ENCODE results near the gene FBXO10.

Gene FBXO10

GRCh38 chr9:37507566-37508134, 68.5 kb downstream of the FBXO10 start:
- Histone ChIP-seq H3K4me3 (ENCODE audit: low read depth in 1 of 2, low read length in 2 of 2) (no peak overlapping the region), H3K4me1 (ENCODE audit: control insufficient read depth in 1 of 2, insufficient read depth in 2 of 2, low read length in 2 of 2) (no peaks in the 10 kb centered on the region)

GRCh38 chr9:37504605-37505004, 71.6 kb downstream of the FBXO10 start:
- H3K27ac ChIP-seq (ENCODE audit: low read depth, low read length) = no peak overlapping the region
- H3K9me3 ChIP-seq (ENCODE audit: control insufficient read depth in 1 of 2, low read length in 2 of 2) = no peaks in the 10 kb centered on the region
- H3K4me3 ChIP-seq (ENCODE audit: low read depth in 1 of 2, low read length in 2 of 2) = no peak overlapping the region
- H3K9ac ChIP-seq (ENCODE audit: low read depth in 1 of 2, low read length in 2 of 2) = no peak overlapping the region
- peaks cover 25 to 47% of the 10 kb centered on the region in 2 donors for H3K36me3 ChIP-seq (ENCODE audit: control insufficient read depth in 1 of 2, insufficient read depth in 2 of 2, low read length in 2 of 2)
- H3K27me3 ChIP-seq (ENCODE audit: control insufficient read depth in 1 of 2, insufficient read depth in 2 of 2, low read length in 2 of 2) = no peaks in the 10 kb centered on the region
- no peaks in the 10 kb centered on the region for H3K4me1 ChIP-seq (ENCODE audit: control insufficient read depth in 1 of 2, insufficient read depth in 2 of 2, low read length in 2 of 2)

More at GRCh38 chr9:37507566-37508134, 68.5 kb downstream of the FBXO10 start:
- Histone ChIP-seq H3K9ac (ENCODE audit: low read depth in 1 of 2, low read length in 2 of 2) (no peak overlapping the region), H3K27ac (ENCODE audit: low read depth, low read length) (no peak overlapping the region), H3K9me3 (ENCODE audit: control insufficient read depth in 1 of 2, low read length in 2 of 2) (no peaks in the 10 kb centered on the region), H3K36me3 (ENCODE audit: control insufficient read depth in 1 of 2, insufficient read depth in 2 of 2, low read length in 2 of 2) (peaks cover 6 to 25% of the 10 kb centered on the region in 2 donors), H3K27me3 (ENCODE audit: control insufficient read depth in 1 of 2, insufficient read depth in 2 of 2, low read length in 2 of 2) (no peaks in the 10 kb centered on the region)

DNA sequence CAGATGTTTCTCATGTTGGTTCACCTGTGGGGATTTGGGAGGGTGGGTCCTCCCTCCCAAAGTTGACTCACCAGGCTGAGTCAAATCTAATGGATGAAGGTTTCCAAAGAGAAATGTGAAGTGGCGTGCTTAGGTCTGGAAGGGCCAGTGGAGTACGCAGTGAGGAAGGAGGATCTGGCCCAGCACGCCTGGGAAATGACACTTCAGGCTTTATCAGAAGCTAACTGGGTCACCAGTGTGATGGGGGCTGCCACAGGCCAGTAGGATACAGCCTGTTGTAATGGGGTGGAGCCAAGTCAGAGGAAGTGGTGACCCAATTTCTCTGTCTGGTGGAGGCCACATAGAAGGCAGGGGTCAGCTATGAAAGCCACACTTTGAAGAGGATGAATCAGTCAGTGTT, 72.4 kb downstream of the FBXO10 start:
- no peaks in the 10 kb centered on the region for H3K27me3 ChIP-seq (ENCODE audit: control insufficient read depth in 1 of 2, insufficient read depth in 2 of 2, low read length in 2 of 2)
- H3K4me1 ChIP-seq (ENCODE audit: control insufficient read depth in 1 of 2, insufficient read depth in 2 of 2, low read length in 2 of 2) = no peaks in the 10 kb centered on the region
- H3K36me3 ChIP-seq (ENCODE audit: control insufficient read depth in 1 of 2, insufficient read depth in 2 of 2, low read length in 2 of 2) = peaks cover 25 to 55% of the 10 kb centered on the region in 2 donors
- no peak overlapping the region for H3K4me3 ChIP-seq (ENCODE audit: low read depth in 1 of 2, low read length in 2 of 2)
- no peak overlapping the region for H3K27ac ChIP-seq (ENCODE audit: low read depth, low read length)
- no peaks in the 10 kb centered on the region for H3K9me3 ChIP-seq (ENCODE audit: control insufficient read depth in 1 of 2, low read length in 2 of 2)
- no peak overlapping the region for H3K9ac ChIP-seq (ENCODE audit: low read depth in 1 of 2, low read length in 2 of 2)

- no peaks in the 10 kb centered on the region for H3K4me1 ChIP-seq (ENCODE audit: control insufficient read depth in 1 of 2, insufficient read depth in 2 of 2, low read length in 2 of 2)
- H3K27me3 ChIP-seq (ENCODE audit: control insufficient read depth in 1 of 2, insufficient read depth in 2 of 2, low read length in 2 of 2) = no peaks in the 10 kb centered on the region
- H3K9ac ChIP-seq (ENCODE audit: low read depth in 1 of 2, low read length in 2 of 2) = no peak overlapping the region
- H3K27ac ChIP-seq (ENCODE audit: low read depth, low read length) = no peak overlapping the region
- H3K4me3 ChIP-seq (ENCODE audit: low read depth in 1 of 2, low read length in 2 of 2) = no peak overlapping the region
- H3K36me3 ChIP-seq (ENCODE audit: control insufficient read depth in 1 of 2, insufficient read depth in 2 of 2, low read length in 2 of 2) = peaks cover 29 to 67% of the 10 kb centered on the region in 2 donors
- no peaks in the 10 kb centered on the region for H3K9me3 ChIP-seq (ENCODE audit: control insufficient read depth in 1 of 2, low read length in 2 of 2)
Measured at GRCh38 chr9:37501957-37502596, 74.1 kb downstream of the FBXO10 start.

DNA sequence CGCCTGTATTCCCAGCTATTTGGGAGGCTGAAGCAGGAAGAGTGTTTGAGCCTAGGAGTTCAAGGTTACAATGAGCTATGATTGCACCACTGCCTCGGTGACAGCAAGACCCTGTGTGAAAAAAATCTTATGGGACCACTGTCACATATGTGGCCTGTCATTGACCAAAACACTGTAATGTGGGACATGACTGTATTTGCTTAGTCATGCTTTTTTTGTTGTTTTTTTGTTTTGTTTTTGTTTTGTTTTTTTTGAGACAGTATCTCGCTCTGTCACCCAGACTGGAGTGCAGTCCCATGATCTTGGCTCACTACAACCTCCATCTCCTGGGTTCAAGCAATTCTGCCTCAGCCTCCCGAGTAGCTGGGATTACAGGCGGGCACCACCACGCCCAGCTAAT, 76.9 kb downstream of the FBXO10 start:
- H3K4me1 ChIP-seq (ENCODE audit: control insufficient read depth in 1 of 2, insufficient read depth in 2 of 2, low read length in 2 of 2) = no peaks in the 10 kb centered on the region
- H3K27me3 ChIP-seq (ENCODE audit: control insufficient read depth in 1 of 2, insufficient read depth in 2 of 2, low read length in 2 of 2) = no peaks in the 10 kb centered on the region
- H3K36me3 ChIP-seq (ENCODE audit: control insufficient read depth in 1 of 2, insufficient read depth in 2 of 2, low read length in 2 of 2) = peaks cover 29 to 79% of the 10 kb centered on the region in 2 donors
- no peak overlapping the region for H3K4me3 ChIP-seq (ENCODE audit: low read depth in 1 of 2, low read length in 2 of 2)
- no peaks in the 10 kb centered on the region for H3K9me3 ChIP-seq (ENCODE audit: control insufficient read depth in 1 of 2, low read length in 2 of 2)
- H3K9ac ChIP-seq (ENCODE audit: low read depth in 1 of 2, low read length in 2 of 2) = no peak overlapping the region
- H3K27ac ChIP-seq (ENCODE audit: low read depth, low read length) = no peak overlapping the region

DNA sequence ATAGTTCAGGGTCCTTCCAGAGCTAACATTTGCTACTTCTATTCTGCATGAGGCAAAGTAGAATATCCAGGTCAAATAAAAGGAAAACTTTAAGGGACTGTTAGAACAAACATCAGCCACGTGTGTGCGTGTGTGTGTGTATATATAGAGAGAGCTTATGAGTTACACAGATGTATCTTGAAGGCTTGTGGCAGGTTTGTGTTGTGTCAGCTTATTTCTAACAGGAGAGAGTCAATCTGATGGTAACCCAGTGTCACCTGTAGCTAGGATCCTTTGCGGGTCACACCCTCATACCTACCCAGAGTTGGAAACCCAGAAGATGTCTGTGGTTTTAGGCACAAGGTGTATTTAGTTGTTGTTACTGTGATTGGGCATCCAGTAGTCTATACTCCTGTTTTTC, 77.7 kb downstream of the FBXO10 start:
- H3K27me3 ChIP-seq (ENCODE audit: control insufficient read depth in 1 of 2, insufficient read depth in 2 of 2, low read length in 2 of 2) = no peaks in the 10 kb centered on the region
- H3K36me3 ChIP-seq (ENCODE audit: control insufficient read depth in 1 of 2, insufficient read depth in 2 of 2, low read length in 2 of 2) = peaks cover 33 to 80% of the 10 kb centered on the region in 2 donors
- no peak overlapping the region for H3K27ac ChIP-seq (ENCODE audit: low read depth, low read length)
- H3K9me3 ChIP-seq (ENCODE audit: control insufficient read depth in 1 of 2, low read length in 2 of 2) = no peaks in the 10 kb centered on the region
- no peak overlapping the region for H3K4me3 ChIP-seq (ENCODE audit: low read depth in 1 of 2, low read length in 2 of 2)
- H3K9ac ChIP-seq (ENCODE audit: low read depth in 1 of 2, low read length in 2 of 2) = no peak overlapping the region
- no peaks in the 10 kb centered on the region for H3K4me1 ChIP-seq (ENCODE audit: control insufficient read depth in 1 of 2, insufficient read depth in 2 of 2, low read length in 2 of 2)

DNA sequence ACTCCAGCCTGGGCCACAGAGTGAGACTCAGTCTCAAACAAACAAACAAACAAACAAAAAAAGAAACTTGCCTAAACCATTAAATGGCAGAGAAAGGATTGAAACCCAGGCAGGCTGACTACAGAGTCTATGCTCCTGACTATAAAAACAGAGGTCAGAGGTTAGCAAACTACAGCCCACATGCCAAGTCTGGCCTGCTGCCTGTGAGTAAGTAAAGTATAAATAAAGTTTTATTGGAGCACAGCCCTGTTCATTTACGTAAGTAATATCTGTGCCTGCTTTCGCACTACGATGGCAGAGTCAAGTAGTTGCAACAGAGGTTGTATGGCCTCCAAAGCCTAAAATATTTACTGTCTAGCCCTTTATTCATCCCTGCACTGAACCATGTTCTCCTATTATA, 78.9 kb downstream of the FBXO10 start:
- Histone ChIP-seq H3K27ac (ENCODE audit: low read depth, low read length) (no peak overlapping the region), H3K27me3 (ENCODE audit: control insufficient read depth in 1 of 2, insufficient read depth in 2 of 2, low read length in 2 of 2) (no peaks in the 10 kb centered on the region), H3K4me3 (ENCODE audit: low read depth in 1 of 2, low read length in 2 of 2) (no peak overlapping the region), H3K9me3 (ENCODE audit: control insufficient read depth in 1 of 2, low read length in 2 of 2) (no peaks in the 10 kb centered on the region), H3K9ac (ENCODE audit: low read depth in 1 of 2, low read length in 2 of 2) (no peak overlapping the region), H3K36me3 (ENCODE audit: control insufficient read depth in 1 of 2, insufficient read depth in 2 of 2, low read length in 2 of 2) (peaks cover 37 to 78% of the 10 kb centered on the region in 2 donors), H3K4me1 (ENCODE audit: control insufficient read depth in 1 of 2, insufficient read depth in 2 of 2, low read length in 2 of 2) (no peaks in the 10 kb centered on the region)

- Histone ChIP-seq H3K4me3 (ENCODE audit: low read depth in 1 of 2, low read length in 2 of 2) (no peak overlapping the region), H3K36me3 (ENCODE audit: control insufficient read depth in 1 of 2, insufficient read depth in 2 of 2, low read length in 2 of 2) (peaks cover 30 to 70% of the 10 kb centered on the region in 2 donors), H3K27ac (ENCODE audit: low read depth, low read length) (no peak overlapping the region)
Measured at GRCh38 chr9:37496020-37496419, 80.2 kb downstream of the FBXO10 start.

GRCh38 chr9:37495571-37495970, 80.6 kb downstream of the FBXO10 start:
- H3K9ac ChIP-seq (ENCODE audit: low read depth in 1 of 2, low read length in 2 of 2) = no peak overlapping the region
- H3K36me3 ChIP-seq (ENCODE audit: control insufficient read depth in 1 of 2, insufficient read depth in 2 of 2, low read length in 2 of 2) = peaks cover 26 to 68% of the 10 kb centered on the region in 2 donors
- no peaks in the 10 kb centered on the region for H3K4me1 ChIP-seq (ENCODE audit: control insufficient read depth in 1 of 2, insufficient read depth in 2 of 2, low read length in 2 of 2)
- H3K27me3 ChIP-seq (ENCODE audit: control insufficient read depth in 1 of 2, insufficient read depth in 2 of 2, low read length in 2 of 2) = no peaks in the 10 kb centered on the region
- no peaks in the 10 kb centered on the region for H3K9me3 ChIP-seq (ENCODE audit: control insufficient read depth in 1 of 2, low read length in 2 of 2)
- no peak overlapping the region for H3K4me3 ChIP-seq (ENCODE audit: low read depth in 1 of 2, low read length in 2 of 2)
- H3K27ac ChIP-seq (ENCODE audit: low read depth, low read length) = no peak overlapping the region

More at GRCh38 chr9:37496020-37496419, 80.2 kb downstream of the FBXO10 start:
- Histone ChIP-seq H3K27me3 (ENCODE audit: control insufficient read depth in 1 of 2, insufficient read depth in 2 of 2, low read length in 2 of 2) (no peaks in the 10 kb centered on the region), H3K9ac (ENCODE audit: low read depth in 1 of 2, low read length in 2 of 2) (no peak overlapping the region), H3K4me1 (ENCODE audit: control insufficient read depth in 1 of 2, insufficient read depth in 2 of 2, low read length in 2 of 2) (no peaks in the 10 kb centered on the region), H3K9me3 (ENCODE audit: control insufficient read depth in 1 of 2, low read length in 2 of 2) (no peaks in the 10 kb centered on the region)

- peaks cover 18 to 53% of the 10 kb centered on the region in 2 donors for H3K36me3 ChIP-seq (ENCODE audit: control insufficient read depth in 1 of 2, insufficient read depth in 2 of 2, low read length in 2 of 2)
- no peak overlapping the region for H3K4me3 ChIP-seq (ENCODE audit: low read depth in 1 of 2, low read length in 2 of 2)
- no peak overlapping the region for H3K27ac ChIP-seq (ENCODE audit: low read depth, low read length)
- H3K27me3 ChIP-seq (ENCODE audit: control insufficient read depth in 1 of 2, insufficient read depth in 2 of 2, low read length in 2 of 2) = no peaks in the 10 kb centered on the region
- H3K9me3 ChIP-seq (ENCODE audit: control insufficient read depth in 1 of 2, low read length in 2 of 2) = no peaks in the 10 kb centered on the region
- H3K4me1 ChIP-seq (ENCODE audit: control insufficient read depth in 1 of 2, insufficient read depth in 2 of 2, low read length in 2 of 2) = peaks cover 9% of the 10 kb centered on the region in 2 donors
- no peak overlapping the region for H3K9ac ChIP-seq (ENCODE audit: low read depth in 1 of 2, low read length in 2 of 2)
Measured at GRCh38 chr9:37491939-37492338, 84.2 kb downstream of the FBXO10 start.
